Omental fat pad (tissue), 4 donors: Measurements from ENCODE around the gene UBAC1. TPM values are rescaled to one million over a fixed set of nuclear protein-coding genes. Genes with fewer than 3 reads are reported as not detected.

Experiments used
- ATAC-seq: fragments of 150-250 bp; one replicate; pipeline ENCODE4 v1.9.1; 2016; ENCODE audit warnings: mild to moderate bottlenecking, moderate library complexity; ENCODE audit not compliant: low FRiP score
- DNase-seq: peaks from one replicate; pipeline ENCODE4 v3.0.0-alpha.2; 2019; ENCODE audit warnings: low spot score
- CTCF ChIP-seq, 3 donors: fragments of 450-650 bp; IDR thresholded peaks; one replicate each; pipeline ENCODE4 v1.5.1; 2016 to 2017; ENCODE audit warnings: antibody characterized with exemption in 3 of 3, mild to moderate bottlenecking in 3 of 3, moderate library complexity in 2 of 3
- total RNA-seq, 4 donors: library from RNA; depleted of rRNA; stranded (reverse); fragments of >200 nt; gene quantifications; one replicate each; pipeline ENCODE4 v1.1.0, GENCODE V29; 2016

Gene UBAC1
- total RNA-seq, 4 donors from 2014 or later = 28.4 to 56.7 (median 34.6) TPM

- no peak for DNase-seq
- no peak for TF ChIP-seq CTCF (IDR thresholded peaks at IDR 0.05)
- ATAC-seq = no peak
Observed at GRCh38 chr9:135883410-135884089, 77.6 kb downstream of the UBAC1 start.

Other genes with a start within 250 kb of the UBAC1 start
- gene CAMSAP1, start 53.8 kb downstream of the UBAC1 start, total RNA-seq = 10 to 100 TPM; 22.3 to 52.5 (median 33.2) TPM
- 10 to 100 TPM; 22.9 to 37.6 (median 24.8) TPM for gene NACC2, start 133.9 kb upstream of the UBAC1 start, total RNA-seq
- 10 to 100 TPM; 23.8 to 31.1 (median 28.4) TPM for gene TMEM250, start 157.5 kb upstream of the UBAC1 start, total RNA-seq
- gene LHX3, start 243.8 kb upstream of the UBAC1 start, total RNA-seq = not detected